Panc1 (cell line): ENCODE results near the gene JAZF1. TPM values are rescaled to one million over a fixed set of nuclear protein-coding genes. Genes with fewer than 3 reads are reported as not detected.

Experiments used
- ATAC-seq: fragments of 200-7000 bp; cut with Tn5 transposase; 2 replicates; pipeline ENCODE4 v1.9.1; 2020; ENCODE audit warnings: mild to moderate bottlenecking, moderate library complexity
- BruUV-seq: library from RNA; stranded (reverse); fragments of 400-500 nt; replicated peaks from 2 replicates; lab custom pipeline; 2021; lab: Mats Ljungman, UMichigan
- CTCF ChIA-PET: fragments of 300-600 bp; sonication (Branson Sonifier 250); formaldehyde crosslinking; loops from one replicate; lab custom pipeline; 2022; ENCODE audit warnings: antibody characterized with exemption; lab: Charles Lee
- POLR2A ChIA-PET: fragments of 300-600 bp; sonication (Branson Sonifier 250); formaldehyde crosslinking; loops from one replicate; lab custom pipeline; 2022; ENCODE audit warnings: antibody characterized with exemption; lab: Charles Lee
- DNase-seq: peaks from one replicate; pipeline ENCODE4 v3.0.0-alpha.2; 2010; ENCODE audit warnings: low read depth, low spot score
- H3K27ac ChIP-seq: 2 replicates; pipeline ENCODE4 v1.5.1; 2011; ENCODE audit warnings: mild to moderate bottlenecking, low read length, inconsistent platforms
- H3K27me3 ChIP-seq: fragments of 200-500 bp; sonication (Bioruptor generic); 2 replicates; pipeline ENCODE4 v1.6.0; 2014; ENCODE audit warnings: low read length, inconsistent platforms; ENCODE audit not compliant: control insufficient read depth, insufficient read depth
- H3K36me3 ChIP-seq: fragments of 200-500 bp; sonication (Bioruptor generic); 2 replicates; pipeline ENCODE4 v1.5.1; 2014; ENCODE audit warnings: inconsistent platforms, mild to moderate bottlenecking, low read length, moderate library complexity; ENCODE audit not compliant: control insufficient read depth, insufficient read depth
- H3K4me1 ChIP-seq: 2 replicates; pipeline ENCODE4 v1.5.1; 2011; ENCODE audit warnings: inconsistent platforms, mild to moderate bottlenecking, low read length, moderate library complexity; ENCODE audit not compliant: control insufficient read depth, insufficient read depth
- H3K4me3 ChIP-seq, 2 experiments: 2 replicates each; pipeline ENCODE4 v1.5.1; 2011 to 2012; ENCODE audit warnings: low read depth in 2 of 2, low read length in 2 of 2, mild to moderate bottlenecking in 2 of 2, inconsistent platforms in 1 of 2, moderate library complexity in 1 of 2
- H3K9me3 ChIP-seq: fragments of 200-500 bp; sonication (Bioruptor generic); 2 replicates; pipeline ENCODE4 v1.5.1; 2014; ENCODE audit warnings: low read depth, mild to moderate bottlenecking, inconsistent platforms, low read length, moderate library complexity; ENCODE audit not compliant: control insufficient read depth, insufficient read depth
- CTCF ChIP-seq: fragments of 450-650 bp; IDR thresholded peaks from 2 replicates; pipeline ENCODE4 v1.5.1; 2017; ENCODE audit warnings: mild to moderate bottlenecking
- POLR2AphosphoS5 ChIP-seq: IDR thresholded peaks from 2 replicates; pipeline ENCODE4 v1.6.1; 2012; ENCODE audit warnings: mild to moderate bottlenecking, low read depth, low read length, moderate library complexity
- REST ChIP-seq, 2 experiments: IDR thresholded peaks; 2 replicates each; pipeline ENCODE4 v1.6.1; 2011 to 2012; ENCODE audit warnings: low read depth in 2 of 2, control low read depth in 1 of 2, low read length in 1 of 2, mild to moderate bottlenecking in 1 of 2, moderate library complexity in 1 of 2; ENCODE audit not compliant: insufficient read depth in 1 of 2
- SIN3A ChIP-seq: IDR thresholded peaks from 2 replicates; pipeline ENCODE4 v1.6.1; 2012; ENCODE audit warnings: low read depth, mild to moderate bottlenecking, low read length, moderate library complexity, borderline replicate concordance; ENCODE audit not compliant: insufficient read depth
- TCF7L2 ChIP-seq: IDR thresholded peaks from 2 replicates; pipeline ENCODE4 v1.6.1; 2011; ENCODE audit warnings: mild to moderate bottlenecking, low read depth, low read length, inconsistent platforms
- in situ Hi-C: cut with HindIII; loops from 2 replicates; pipeline ENCODE4 v1.10.0; 2016; ENCODE audit warnings: low sequenced_read_pairs, low pct_unique_long_range_greater_than_20kb
- intact Hi-C: fragments of 100-400 bp; cut with micrococcal nuclease; formaldehyde crosslinking; loops from one replicate; pipeline ENCODE4 v1.10.0; 2022; ENCODE audit not compliant: unreplicated experiment
- total RNA-seq: library from RNA; stranded (reverse); gene quantifications from one replicate; pipeline ENCODE4 v1.2.1, GENCODE V29; 2021; ENCODE audit not compliant: unreplicated experiment

Gene JAZF1
- total RNA-seq, 1 experiment from 2014 or later: 8.8 TPM

GRCh38 chr7:28165961-28166955 lies 14.3 kb downstream of the JAZF1 start:
- Histone ChIP-seq H3K27me3 (no peaks in the 10 kb centered on the region), H3K27ac (no peak overlapping the region), H3K4me1 (peaks cover 7% of the 10 kb centered on the region; the same call in 1 of the 2 replicates), H3K36me3 (no peaks in the 10 kb centered on the region), H3K4me3 (no peak overlapping the region), H3K9me3 (no peaks in the 10 kb centered on the region)
- DNase-seq: no peak
- ChIA-PET CTCF (interaction anchor here (0.6 kb wide), 1 partner anchor 109 kb away, joined by 4 read pairs; no protein-coding TSS in a partner anchor), POLR2A (interaction anchor here (0.6 kb wide), 2 partner anchors 72 to 1052 kb away, joined by 3 to 5 read pairs; no protein-coding TSS in a partner anchor)
- BruUV-seq: no TSS peak
- ATAC-seq: no peak
- TF ChIP-seq TCF7L2 (no peak), REST (IDR thresholded peaks at IDR 0.05; ENCODE audit: insufficient read depth in 1 of 2, low read depth in 2 of 2, low read length in 1 of 2) (no peak), SIN3A (no peak), CTCF (no peak), POLR2AphosphoS5 (no peak)
- intact Hi-C loops: no loop called here
- in situ Hi-C loops: no loop called here

- Histone ChIP-seq H3K4me3 (no peak overlapping the region), H3K27me3 (no peaks in the 10 kb centered on the region), H3K9me3 (no peaks in the 10 kb centered on the region), H3K36me3 (no peaks in the 10 kb centered on the region), H3K4me1 (peaks cover 7% of the 10 kb centered on the region; the same call in 1 of the 2 replicates), H3K27ac (no peak overlapping the region)
- CTCF ChIA-PET: interaction anchor here (0.5 kb wide), 1 partner anchor 441 kb away, joined by 3 read pairs; no protein-coding TSS in a partner anchor
- intact Hi-C loops (no loop called here), in situ Hi-C loops (no loop called here)
- ATAC-seq (no peak), DNase-seq (no peak)
- TF ChIP-seq SIN3A (no peak), REST (IDR thresholded peaks at IDR 0.05; ENCODE audit: insufficient read depth in 1 of 2, low read depth in 2 of 2, low read length in 1 of 2) (no peak), TCF7L2 (no peak), POLR2AphosphoS5 (no peak), CTCF (no peak)
- no TSS peak for BruUV-seq
- POLR2A ChIA-PET: interaction anchor here (0.6 kb wide), 1 partner anchor 1051 kb away, joined by 5 read pairs; no protein-coding TSS in a partner anchor
Measured at GRCh38 chr7:28165261-28165660, 15.3 kb downstream of the JAZF1 start.
